Erythroblast (primary cell): ENCODE data around the gene ZNF536.

Experiments used
- GATA1 ChIP-seq: IDR thresholded peaks from 2 replicates; pipeline ENCODE4 v1.6.1; 2011; ENCODE audit warnings: low read depth, mild to moderate bottlenecking, control low read depth, low read length, moderate library complexity
- POLR2A ChIP-seq: IDR thresholded peaks from 2 replicates; pipeline ENCODE4 v1.6.1; 2011; ENCODE audit warnings: mild to moderate bottlenecking, low read length

DNA sequence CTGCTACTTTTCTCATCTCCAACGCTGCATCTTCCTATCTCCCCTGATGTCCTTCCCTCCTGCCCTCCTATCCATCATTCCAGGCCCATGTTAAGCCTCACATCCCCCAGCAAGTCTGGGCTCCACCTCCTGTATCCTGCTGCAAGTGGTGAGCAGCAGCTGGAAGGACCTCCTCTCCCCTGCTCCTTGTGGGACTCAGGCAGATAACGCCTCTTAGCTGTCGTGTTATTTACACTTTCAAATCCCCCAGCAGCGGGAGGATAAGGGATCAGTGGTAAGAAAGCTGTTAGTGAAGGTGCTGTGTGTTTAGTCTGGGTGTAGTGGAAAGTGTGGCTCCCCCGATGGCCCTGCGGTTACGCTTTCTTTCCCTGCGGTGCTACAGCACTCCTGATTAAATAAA, 211.9 kb downstream of the ZNF536 start:
- no peak for TF ChIP-seq POLR2A
- no peak for TF ChIP-seq GATA1
